K562 (cell line): ENCODE results near the gene TRIM25. TPM values are rescaled to one million over a fixed set of nuclear protein-coding genes. Genes with fewer than 3 reads are reported as not detected.

Experiments
- COPS2 ChIP-seq: fragments of 450-650 bp; conservative IDR thresholded peaks from 2 replicates; pipeline ENCODE4 v1.6.1; 2016; ENCODE audit warnings: mild to moderate bottlenecking, moderate library complexity
- GTF2F1 ChIP-seq: IDR thresholded peaks from 2 replicates; pipeline ENCODE4 v1.6.1; 2011; ENCODE audit warnings: low read depth, low read length, improper control_type of control experiment
- HDAC1 ChIP-seq, 2 experiments: fragments of 450-650 bp; IDR thresholded peaks; 2 replicates each; pipeline ENCODE4 v1.6.1; 2016 to 2017; ENCODE audit warnings: inconsistent platforms in 1 of 2, mild to moderate bottlenecking in 1 of 2, moderate library complexity in 1 of 2
- MCM7 ChIP-seq, 2 experiments: fragments of 450-650 bp; IDR thresholded peaks; 2 replicates each; pipeline ENCODE4 v1.6.1; 2016 to 2018
- MEF2A ChIP-seq: IDR thresholded peaks from 2 replicates; pipeline ENCODE4 v1.6.1; 2011; ENCODE audit warnings: low read depth, mild to moderate bottlenecking, low read length, moderate library complexity; ENCODE audit not compliant: control insufficient read depth
- MIER1 ChIP-seq: fragments of 450-650 bp; IDR thresholded peaks from 2 replicates; pipeline ENCODE4 v1.6.1; 2016; ENCODE audit warnings: antibody characterized with exemption, mild to moderate bottlenecking, low read depth
- PTTG1 ChIP-seq: fragments of 450-650 bp; IDR thresholded peaks from 2 replicates; pipeline ENCODE4 v1.6.1; 2016; ENCODE audit warnings: low read depth, mild to moderate bottlenecking, missing genetic modification characterization, missing compliant biosample characterization
- RBFOX2 ChIP-seq: fragments of 200-400 bp; formaldehyde crosslinking; IDR thresholded peaks from 2 replicates; pipeline ENCODE4 v1.6.1; 2017; ENCODE audit warnings: low read depth, mild to moderate bottlenecking, low read length, moderate library complexity
- SETDB1 ChIP-seq: IDR thresholded peaks from one replicate; pipeline ENCODE4 v1.6.1; 2012; ENCODE audit warnings: low read length, control low read depth, inconsistent platforms
- SIN3B ChIP-seq: fragments of 450-650 bp; IDR thresholded peaks from 2 replicates; pipeline ENCODE4 v1.6.1; 2017; ENCODE audit warnings: low read depth, mild to moderate bottlenecking, moderate library complexity
- SOX6 ChIP-seq: fragments of 450-650 bp; IDR thresholded peaks from 2 replicates; pipeline ENCODE4 v1.6.1; 2014; ENCODE audit warnings: mild to moderate bottlenecking
- SRF ChIP-seq, 2 experiments: fragments of 250-450, 450-650 bp in 1 of 2; sonication (Bioruptor Pico) in 1 of 2; sonication (generic) in 1 of 2; formaldehyde crosslinking; IDR thresholded peaks; 2 replicates each; pipeline versions ENCODE4 v1.5.0 to v1.5.1; 2020 to 2022; ENCODE audit warnings: mild to moderate bottlenecking in 1 of 2, missing genetic modification reagents in 1 of 2
- TRIM24 ChIP-seq, 2 experiments: fragments of 450-650 bp; IDR thresholded peaks; 2 replicates each; pipeline ENCODE4 v1.6.1; 2016
- TRIM25 ChIP-seq: fragments of 450-650 bp; IDR thresholded peaks from 2 replicates; pipeline ENCODE4 v1.7.0; 2016; ENCODE audit warnings: borderline replicate concordance
- U2AF1 ChIP-seq: fragments of 200-400 bp; formaldehyde crosslinking; optimal IDR thresholded peaks from 2 replicates; pipeline ENCODE3; 2017; ENCODE audit warnings: mild to moderate bottlenecking, low read depth, low read length, moderate library complexity
- ZNF764 ChIP-seq: fragments of 250-450 bp; sonication (Bioruptor Pico); IDR thresholded peaks from 2 replicates; pipeline ENCODE4 v1.4.0; 2020; ENCODE audit warnings: low read depth, mild to moderate bottlenecking, moderate library complexity
- polyA plus RNA-seq, 8 experiments: library from polyadenylated mRNA; depleted of rRNA in 4 of 8; stranded (reverse) in 5 of 8; unstranded in 3 of 8; fragments of >200 nt; fragmentation: Nextera tagmentation in 2 of 8; fragmentation: Illumina TruSeq in 1 of 8; extraction: Ambion mirVana in 2 of 8; extraction: Trizol in 1 of 8; gene quantifications; 2 replicates each; pipeline versions ENCODE4 v1.2.1 to v1.2.3, GENCODE V29; 2011 to 2014; ENCODE audit warnings: inconsistent platforms in 1 of 8, missing spikeins in 1 of 8
- total RNA-seq, 7 experiments: library from RNA; depleted of rRNA in 6 of 7; stranded (reverse); fragments of >200 nt in 6 of 7; fragmentation: Illumina TruSeq in 2 of 7; extraction: Trizol in 2 of 7; gene quantifications; 2 replicates each; pipeline versions ENCODE4 v1.2.1 to v1.2.3, GENCODE V29; 2011 to 2021; ENCODE audit warnings: low replicate concordance in 1 of 7
- TF ChIP-seq, protein P1 (sequence below): fragments of 150-350 bp; IDR thresholded peaks from 2 replicates; pipeline ENCODE4 v1.6.1; 2014; ENCODE audit warnings: low read depth, mild to moderate bottlenecking, low read length, borderline replicate concordance
- TF ChIP-seq, protein P2 (sequence below): fragments of 250-450 bp; sonication (Bioruptor Pico); IDR thresholded peaks from 2 replicates; pipeline ENCODE4 v1.5.0; 2020; ENCODE audit warnings: mild to moderate bottlenecking, borderline replicate concordance
- TF ChIP-seq, protein P3 (sequence below): IDR thresholded peaks from 2 replicates; pipeline ENCODE4 v1.6.1; 2016; ENCODE audit warnings: missing genetic modification characterization, missing compliant biosample characterization

The TRIM25 gene
- total and polyA plus RNA-seq, 9 of the 15 experiments (the other 6 are each of a cell fraction or from before 2014, with no cell fraction given) = 5.9 to 49.5 (median 24.5) TPM

DNA sequence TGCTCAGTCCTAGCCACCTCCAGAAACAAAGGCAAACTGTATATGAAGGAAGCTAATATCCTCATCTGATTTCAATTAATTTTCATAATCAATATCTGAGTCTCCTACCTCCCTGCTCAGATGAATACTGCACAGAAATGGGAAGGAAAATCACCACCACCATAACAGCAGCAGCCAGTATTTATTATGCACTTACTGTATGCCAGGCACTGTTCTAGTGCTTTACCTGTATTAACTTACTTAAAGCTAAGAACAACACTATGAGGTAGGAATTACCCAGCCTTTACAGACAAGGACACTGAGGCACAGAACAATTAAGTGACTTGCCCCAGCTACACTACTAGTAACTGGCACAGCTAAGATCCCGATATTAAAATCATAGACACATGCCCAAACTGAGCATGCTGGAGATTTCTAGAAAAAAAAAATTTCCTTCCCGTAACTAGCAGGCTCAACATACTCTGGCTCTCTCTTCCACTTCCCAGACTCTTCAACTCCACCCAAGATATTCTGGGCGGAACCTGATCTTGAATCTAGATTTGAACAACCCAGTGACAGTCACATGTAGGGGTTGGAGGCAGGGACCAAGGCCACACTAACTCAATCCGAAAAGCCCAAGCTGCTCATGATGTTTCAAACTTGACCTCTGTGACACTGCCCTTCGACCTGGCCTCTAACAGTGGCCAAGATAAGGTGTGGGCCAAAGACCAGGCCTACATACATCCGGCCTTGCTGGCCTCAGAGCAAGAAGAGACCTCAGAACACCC, 3.9 kb downstream of the TRIM25 start (continued):
- TF ChIP-seq TRIM25 (no peak), MIER1 (no peak), SRF (CRISPR knock-in tag; IDR thresholded peaks at IDR 0.05) (peak in 1 of 2 experiments; percentile 50; a peak in 1 of 4 replicates), GTF2F1 (no peak), SOX6 (peak; percentile 72), SETDB1 (no peak), ZNF764 (CRISPR knock-in tag) (no peak), COPS2 (no peak), SIN3B (no peak), U2AF1 (no peak), MEF2A (no peak), HDAC1 (IDR thresholded peaks at IDR 0.05) (peak in 1 of 2 experiments; percentile 82; a peak in 2 of 4 replicates), PTTG1 (tag) (no peak), TRIM24 (IDR thresholded peaks at IDR 0.05) (0 out of 4 replicates have a peak, but pooled peaks of 1 of the 2 experiments have one; percentile 52), MCM7 (IDR thresholded peaks at IDR 0.05) (no peak), RBFOX2 (no peak)
- TF ChIP-seq, protein P1, sequence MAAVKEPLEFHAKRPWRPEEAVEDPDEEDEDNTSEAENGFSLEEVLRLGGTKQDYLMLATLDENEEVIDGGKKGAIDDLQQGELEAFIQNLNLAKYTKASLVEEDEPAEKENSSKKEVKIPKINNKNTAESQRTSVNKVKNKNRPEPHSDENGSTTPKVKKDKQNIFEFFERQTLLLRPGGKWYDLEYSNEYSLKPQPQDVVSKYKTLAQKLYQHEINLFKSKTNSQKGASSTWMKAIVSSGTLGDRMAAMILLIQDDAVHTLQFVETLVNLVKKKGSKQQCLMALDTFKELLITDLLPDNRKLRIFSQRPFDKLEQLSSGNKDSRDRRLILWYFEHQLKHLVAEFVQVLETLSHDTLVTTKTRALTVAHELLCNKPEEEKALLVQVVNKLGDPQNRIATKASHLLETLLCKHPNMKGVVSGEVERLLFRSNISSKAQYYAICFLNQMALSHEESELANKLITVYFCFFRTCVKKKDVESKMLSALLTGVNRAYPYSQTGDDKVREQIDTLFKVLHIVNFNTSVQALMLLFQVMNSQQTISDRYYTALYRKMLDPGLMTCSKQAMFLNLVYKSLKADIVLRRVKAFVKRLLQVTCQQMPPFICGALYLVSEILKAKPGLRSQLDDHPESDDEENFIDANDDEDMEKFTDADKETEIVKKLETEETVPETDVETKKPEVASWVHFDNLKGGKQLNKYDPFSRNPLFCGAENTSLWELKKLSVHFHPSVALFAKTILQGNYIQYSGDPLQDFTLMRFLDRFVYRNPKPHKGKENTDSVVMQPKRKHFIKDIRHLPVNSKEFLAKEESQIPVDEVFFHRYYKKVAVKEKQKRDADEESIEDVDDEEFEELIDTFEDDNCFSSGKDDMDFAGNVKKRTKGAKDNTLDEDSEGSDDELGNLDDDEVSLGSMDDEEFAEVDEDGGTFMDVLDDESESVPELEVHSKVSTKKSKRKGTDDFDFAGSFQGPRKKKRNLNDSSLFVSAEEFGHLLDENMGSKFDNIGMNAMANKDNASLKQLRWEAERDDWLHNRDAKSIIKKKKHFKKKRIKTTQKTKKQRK = no peak
- TF ChIP-seq, protein P2, sequence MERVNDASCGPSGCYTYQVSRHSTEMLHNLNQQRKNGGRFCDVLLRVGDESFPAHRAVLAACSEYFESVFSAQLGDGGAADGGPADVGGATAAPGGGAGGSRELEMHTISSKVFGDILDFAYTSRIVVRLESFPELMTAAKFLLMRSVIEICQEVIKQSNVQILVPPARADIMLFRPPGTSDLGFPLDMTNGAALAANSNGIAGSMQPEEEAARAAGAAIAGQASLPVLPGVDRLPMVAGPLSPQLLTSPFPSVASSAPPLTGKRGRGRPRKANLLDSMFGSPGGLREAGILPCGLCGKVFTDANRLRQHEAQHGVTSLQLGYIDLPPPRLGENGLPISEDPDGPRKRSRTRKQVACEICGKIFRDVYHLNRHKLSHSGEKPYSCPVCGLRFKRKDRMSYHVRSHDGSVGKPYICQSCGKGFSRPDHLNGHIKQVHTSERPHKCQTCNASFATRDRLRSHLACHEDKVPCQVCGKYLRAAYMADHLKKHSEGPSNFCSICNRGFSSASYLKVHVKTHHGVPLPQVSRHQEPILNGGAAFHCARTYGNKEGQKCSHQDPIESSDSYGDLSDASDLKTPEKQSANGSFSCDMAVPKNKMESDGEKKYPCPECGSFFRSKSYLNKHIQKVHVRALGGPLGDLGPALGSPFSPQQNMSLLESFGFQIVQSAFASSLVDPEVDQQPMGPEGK (CRISPR knock-in tag) = no peak
- TF ChIP-seq, protein P3, sequence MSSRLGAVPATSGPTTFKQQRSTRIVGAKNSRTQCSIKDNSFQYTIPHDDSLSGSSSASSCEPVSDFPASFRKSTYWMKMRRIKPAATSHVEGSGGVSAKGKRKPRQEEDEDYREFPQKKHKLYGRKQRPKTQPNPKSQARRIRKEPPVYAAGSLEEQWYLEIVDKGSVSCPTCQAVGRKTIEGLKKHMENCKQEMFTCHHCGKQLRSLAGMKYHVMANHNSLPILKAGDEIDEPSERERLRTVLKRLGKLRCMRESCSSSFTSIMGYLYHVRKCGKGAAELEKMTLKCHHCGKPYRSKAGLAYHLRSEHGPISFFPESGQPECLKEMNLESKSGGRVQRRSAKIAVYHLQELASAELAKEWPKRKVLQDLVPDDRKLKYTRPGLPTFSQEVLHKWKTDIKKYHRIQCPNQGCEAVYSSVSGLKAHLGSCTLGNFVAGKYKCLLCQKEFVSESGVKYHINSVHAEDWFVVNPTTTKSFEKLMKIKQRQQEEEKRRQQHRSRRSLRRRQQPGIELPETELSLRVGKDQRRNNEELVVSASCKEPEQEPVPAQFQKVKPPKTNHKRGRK = no peak
